HFFc6 (cell line): ENCODE data around the gene CYP24A1. TPM values are rescaled to one million over a fixed set of nuclear protein-coding genes. Genes with fewer than 3 reads are reported as not detected.

Source experiments
- DNase-seq: peaks from one replicate; pipeline ENCODE4 v3.0.0-alpha.2; 2018
- H3K27ac Mint-ChIP-seq: 2 replicates; pipeline ENCODE4 v1.8.0; 2020; ENCODE audit warnings: mild to moderate bottlenecking, mixed read lengths
- H3K27me3 Mint-ChIP-seq: 2 replicates; pipeline ENCODE4 v1.8.0; 2021; ENCODE audit warnings: mild to moderate bottlenecking, moderate library complexity, mixed read lengths; ENCODE audit not compliant: insufficient read depth
- H3K36me3 Mint-ChIP-seq: 2 replicates; pipeline ENCODE4 v1.8.0; 2021; ENCODE audit warnings: low read depth, mixed read lengths
- H3K4me1 Mint-ChIP-seq: 2 replicates; pipeline ENCODE4 v1.8.0; 2020; ENCODE audit warnings: low read depth, mixed read lengths
- H3K4me3 Mint-ChIP-seq: 2 replicates; pipeline ENCODE4 v1.8.0; 2020; ENCODE audit warnings: mild to moderate bottlenecking, moderate library complexity, mixed read lengths
- H3K9me3 Mint-ChIP-seq: 2 replicates; pipeline ENCODE4 v1.8.0; 2020; ENCODE audit warnings: mild to moderate bottlenecking, mixed read lengths
- CTCF ChIP-seq: fragments of 200-600 bp; sonication (generic); IDR thresholded peaks from 2 replicates; pipeline ENCODE4 v1.5.0; 2021; ENCODE audit warnings: antibody characterized with exemption, mild to moderate bottlenecking
- long read RNA-seq: library from polyadenylated mRNA; unstranded; transcript quantifications from one replicate; pipeline ENCODE4 v2.0.0, GENCODE V29; 2019
- total RNA-seq, 6 experiments: library from RNA; stranded (reverse); fragmentation: NEBNext Ultra II Directional; extraction: Animal tissue kit (Norgen Biotek cat#: 25700); gene quantifications; 2 replicates in 1 of 6; 3 replicates in 5 of 6; pipeline ENCODE4 v1.2.3, GENCODE V29; 2021

CYP24A1 gene
- total RNA-seq = 1 to 10 TPM in 1 of 6 experiments, under 1 TPM in 3, not detected in 2; 0.11 to 1.1 (median 0.37) TPM
- long read RNA-seq = 0 reads

GRCh38 chr20:54173653-54174456 is at the start of gene CYP24A1:
TSS of gene CYP24A1 (minus strand) at chr20:54173986. CDS start at chr20:54173579, 407 bp downstream.
- no peak within 1 kb of the TSS for H3K27ac Mint-ChIP-seq
- no peaks in the 10 kb centered on the region for H3K36me3 Mint-ChIP-seq
- H3K27me3 Mint-ChIP-seq = peaks cover 29% of the 10 kb centered on the region
- TF ChIP-seq CTCF = no peak
- H3K4me1 Mint-ChIP-seq = peaks cover 34% of the 10 kb centered on the region
- DNase-seq = no peak
- H3K9me3 Mint-ChIP-seq = no peaks in the 10 kb centered on the region
- H3K4me3 Mint-ChIP-seq = peak within 1 kb of the TSS; percentile 78

- Mint-ChIP-seq H3K36me3 (no peaks in the 10 kb centered on the region), H3K4me1 (0 out of 2 replicates have a peak, but pooled peaks cover 5% of the 10 kb centered on the region), H3K4me3 (no peak overlapping the region), H3K27ac (no peak overlapping the region), H3K27me3 (no peaks in the 10 kb centered on the region; the same call in 1 of the 2 replicates), H3K9me3 (no peaks in the 10 kb centered on the region)
- DNase-seq = no peak
- TF ChIP-seq CTCF = no peak
Observed at GRCh38 chr20:54223285-54223684, 49.5 kb upstream of the CYP24A1 start.

GRCh38 chr20:54221996-54222890 is 48.5 kb upstream of the CYP24A1 start:
- no peaks in the 10 kb centered on the region for H3K9me3 Mint-ChIP-seq
- H3K36me3 Mint-ChIP-seq = no peaks in the 10 kb centered on the region
- no peak overlapping the region for H3K4me3 Mint-ChIP-seq
- H3K4me1 Mint-ChIP-seq = 0 out of 2 replicates have a peak, but pooled peaks cover 5% of the 10 kb centered on the region
- H3K27me3 Mint-ChIP-seq = no peaks in the 10 kb centered on the region; the same call in 1 of the 2 replicates
- TF ChIP-seq CTCF = no peak
- H3K27ac Mint-ChIP-seq = no peak overlapping the region; the same call in 1 of the 2 replicates
- no peak for DNase-seq

GRCh38 chr20:54221353-54221752 is 47.6 kb upstream of the CYP24A1 start:
- no peaks in the 10 kb centered on the region; the same call in 1 of the 2 replicates for H3K27me3 Mint-ChIP-seq
- DNase-seq = no peak
- H3K4me3 Mint-ChIP-seq = no peak overlapping the region
- no peak for TF ChIP-seq CTCF
- no peaks in the 10 kb centered on the region for H3K36me3 Mint-ChIP-seq
- H3K4me1 Mint-ChIP-seq = 0 out of 2 replicates have a peak, but pooled peaks cover 5% of the 10 kb centered on the region
- H3K27ac Mint-ChIP-seq = no peak overlapping the region
- H3K9me3 Mint-ChIP-seq = no peaks in the 10 kb centered on the region

GRCh38 chr20:54220722-54221121 is 46.9 kb upstream of the CYP24A1 start:
- H3K27ac Mint-ChIP-seq = no peak overlapping the region
- no peak for TF ChIP-seq CTCF
- DNase-seq = no peak
- no peaks in the 10 kb centered on the region; the same call in 1 of the 2 replicates for H3K27me3 Mint-ChIP-seq
- 0 out of 2 replicates have a peak, but pooled peaks cover 3% of the 10 kb centered on the region for H3K36me3 Mint-ChIP-seq
- H3K4me3 Mint-ChIP-seq = no peak overlapping the region
- 0 out of 2 replicates have a peak, but pooled peaks cover 5% of the 10 kb centered on the region for H3K4me1 Mint-ChIP-seq
- no peaks in the 10 kb centered on the region for H3K9me3 Mint-ChIP-seq
